ENCODE measurements around the gene TMCC2. TPM values are rescaled to one million over a fixed set of nuclear protein-coding genes. Genes with fewer than 3 reads are reported as not detected.
A peak's percentile ranks its signal among the peaks of the same experiment; 100 is the strongest.

The TMCC2 gene
- total and polyA plus RNA-seq, 2 of the 4 experiments (the other 2 are of a cell fraction), result 2.0 to 4.2 TPM

GRCh38 chr1:205270764-205271163 is 43.0 kb downstream of the TMCC2 start:
- no peaks in the 10 kb centered on the region for H4K20me1 ChIP-seq (ENCODE audit: insufficient read depth, low read length)
- no peak overlapping the region for H2BK15ac ChIP-seq (ENCODE audit: low read depth, low read length)
- H3K4ac ChIP-seq (ENCODE audit: low read depth, low read length), result peak overlapping the region; percentile 44
- no peak overlapping the region for H4K8ac ChIP-seq (ENCODE audit: low read depth in 2 of 2, low read length in 2 of 2)
- H3K9me3 ChIP-seq (ENCODE audit: control insufficient read depth, insufficient read depth, low read length), result no peaks in the 10 kb centered on the region
- peak; percentile 72 for DNase-seq
- POLR2A ChIA-PET (ENCODE audit: unreplicated experiment), result no interaction called here
- no peak overlapping the region for H3K18ac ChIP-seq (ENCODE audit: low read depth, low read length)
- TF ChIP-seq CTCF (conservative IDR thresholded peaks at IDR 0.05; ENCODE audit: low read depth, low read length) (no peak), NFE2L2 (IDR thresholded peaks at IDR 0.05; ENCODE audit: low read depth, low read length) (0 out of 2 replicates have a peak, but pooled peaks have one; percentile 21), POLR2A (IDR thresholded peaks at IDR 0.05; ENCODE audit: low read depth, low read length) (no peak), MXI1 (IDR thresholded peaks at IDR 0.05; ENCODE audit: borderline replicate concordance, low read depth, low read length) (peak; percentile 31; the same call in 1 of the 2 replicates), CHD1 (IDR thresholded peaks at IDR 0.05; ENCODE audit: low read depth, low read length) (no peak), RFX5 (IDR thresholded peaks at IDR 0.05; ENCODE audit: low read depth, low read length) (no peak), SMC3 (IDR thresholded peaks at IDR 0.05; ENCODE audit: low read depth, low read length) (no peak), RCOR1 (IDR thresholded peaks at IDR 0.05; ENCODE audit: insufficient replicate concordance, low read length) (no peak), MAZ (IDR thresholded peaks at IDR 0.05; ENCODE audit: borderline replicate concordance, low read depth, low read length) (no peak), MAFK (IDR thresholded peaks at IDR 0.05; ENCODE audit: low read depth, low read length) (no peak), RAD21 (IDR thresholded peaks at IDR 0.05; ENCODE audit: low read length) (no peak), BHLHE40 (IDR thresholded peaks at IDR 0.05; ENCODE audit: low read depth, low read length) (peak; percentile 37; the same call in 1 of the 2 replicates), CEBPB (IDR thresholded peaks at IDR 0.05; ENCODE audit: low read depth, low read length) (no peak), FOS (IDR thresholded peaks at IDR 0.05; ENCODE audit: low read depth, low read length) (peak; percentile 64)
- TF ChIP-seq, protein P1, sequence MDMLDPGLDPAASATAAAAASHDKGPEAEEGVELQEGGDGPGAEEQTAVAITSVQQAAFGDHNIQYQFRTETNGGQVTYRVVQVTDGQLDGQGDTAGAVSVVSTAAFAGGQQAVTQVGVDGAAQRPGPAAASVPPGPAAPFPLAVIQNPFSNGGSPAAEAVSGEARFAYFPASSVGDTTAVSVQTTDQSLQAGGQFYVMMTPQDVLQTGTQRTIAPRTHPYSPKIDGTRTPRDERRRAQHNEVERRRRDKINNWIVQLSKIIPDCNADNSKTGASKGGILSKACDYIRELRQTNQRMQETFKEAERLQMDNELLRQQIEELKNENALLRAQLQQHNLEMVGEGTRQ (IDR thresholded peaks at IDR 0.05; ENCODE audit: low read depth, low read length), result peak; percentile 82
- TF ChIP-seq, protein P2, sequence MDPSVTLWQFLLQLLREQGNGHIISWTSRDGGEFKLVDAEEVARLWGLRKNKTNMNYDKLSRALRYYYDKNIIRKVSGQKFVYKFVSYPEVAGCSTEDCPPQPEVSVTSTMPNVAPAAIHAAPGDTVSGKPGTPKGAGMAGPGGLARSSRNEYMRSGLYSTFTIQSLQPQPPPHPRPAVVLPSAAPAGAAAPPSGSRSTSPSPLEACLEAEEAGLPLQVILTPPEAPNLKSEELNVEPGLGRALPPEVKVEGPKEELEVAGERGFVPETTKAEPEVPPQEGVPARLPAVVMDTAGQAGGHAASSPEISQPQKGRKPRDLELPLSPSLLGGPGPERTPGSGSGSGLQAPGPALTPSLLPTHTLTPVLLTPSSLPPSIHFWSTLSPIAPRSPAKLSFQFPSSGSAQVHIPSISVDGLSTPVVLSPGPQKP (IDR thresholded peaks at IDR 0.05; ENCODE audit: borderline replicate concordance, low read depth, low read length), result no peak
- H3K23ac ChIP-seq (ENCODE audit: low read depth, low read length), result no peak overlapping the region
- peak overlapping the region; percentile 10; the same call in 1 of the 2 replicates for H2BK120ac ChIP-seq (ENCODE audit: low read depth, low read length)
- peaks cover 2% of the 10 kb centered on the region; the same call in 1 of the 2 replicates for H3K36me3 ChIP-seq (ENCODE audit: control insufficient read depth, insufficient read depth, low read length)
- H3K27ac ChIP-seq (ENCODE audit: insufficient read depth, low read length), result no peak overlapping the region
- WGBS, 2 experiments (ENCODE audit: extremely low coverage in 2 of 2, insufficient read length in 1 of 2), result 0% methylated on average over 1 of the region's 8 CpGs; no CpG with 5 or more reads in 1 of the 2 experiments
- in situ Hi-C loops (cut with MboI; ENCODE audit: low sequenced_read_pairs) (loop anchor here (10.0 to 25.0 kb wide), 2 partner anchors 214 to 458 kb away; no protein-coding TSS in a partner anchor), dilution Hi-C loops (cut with HindIII; ENCODE audit: low sequenced_read_pairs, unreplicated experiment) (no loop called here), intact Hi-C loops (cut with micrococcal nuclease) (loop anchor here (5.0 kb wide), 1 partner anchor 162 kb away; no protein-coding TSS in a partner anchor)
- peaks cover 15% of the 10 kb centered on the region for H3K4me1 ChIP-seq (ENCODE audit: control insufficient read depth, insufficient read depth, low read length)
- peak overlapping the region; percentile 62; the same call in 1 of the 2 replicates for H3K4me2 ChIP-seq (ENCODE audit: low read depth, low read length)
- CTCF ChIA-PET, result interaction anchor here (0.7 to 3.5 kb wide), 11 partner anchors 8 to 254 kb away, joined by 3 to 35 read pairs (median 4); no protein-coding TSS in a partner anchor
- H3K27me3 ChIP-seq (ENCODE audit: control insufficient read depth, insufficient read depth, low read length), result no peaks in the 10 kb centered on the region
- H2AFZ ChIP-seq (replicated peaks; ENCODE audit: low read length, poor library complexity), result peak overlapping the region; percentile 56
- H3K4me3 ChIP-seq (ENCODE audit: insufficient read depth, low read depth, low read length), result no peak overlapping the region
- peak overlapping the region; percentile 16; the same call in 1 of the 2 replicates for H2BK20ac ChIP-seq (ENCODE audit: low read depth, low read length)
- H3K9me1 ChIP-seq (ENCODE audit: insufficient read depth, low read length), result peaks cover 11% of the 10 kb centered on the region
- H3K56ac ChIP-seq (ENCODE audit: extremely low read depth, insufficient read depth, low read length), result no peak overlapping the region
- peak; percentile 46 for ATAC-seq (ENCODE audit: low read depth)
- H2AK5ac ChIP-seq (ENCODE audit: low read depth, low read length), result peak overlapping the region; percentile 92
- peak overlapping the region; percentile 77 for H2AK9ac ChIP-seq (replicated peaks; ENCODE audit: low read depth, low read length, poor library complexity)
- peaks cover 3% of the 10 kb centered on the region in 2 experiments; a peak in 2 of 4 replicates for H3K79me1 ChIP-seq (ENCODE audit: low read depth in 1 of 2, low read length in 2 of 2)
- H2BK5ac ChIP-seq (ENCODE audit: low read depth, low read length, poor library complexity, severe bottlenecking), result no peak overlapping the region
- no peak overlapping the region for H4K5ac ChIP-seq (ENCODE audit: low read depth, low read length)
- BruUV-seq (replicated peaks), result no TSS peak
- H4K91ac ChIP-seq (ENCODE audit: insufficient read depth, low read depth, low read length), result no peak overlapping the region
- peak overlapping the region; percentile 8; the same call in 1 of the 2 replicates for H3K14ac ChIP-seq (replicated peaks; ENCODE audit: low read depth, low read length)
- H3K9ac ChIP-seq (ENCODE audit: low read depth, low read length), result no peak overlapping the region
